PC-9 (cell line): ENCODE results near the gene KCNMB2. TPM values are rescaled to one million over a fixed set of nuclear protein-coding genes. Genes with fewer than 3 reads are reported as not detected.

ENCODE experiments used
- BruUV-seq: library from RNA; stranded (reverse); fragments of 400-500 nt; replicated peaks from 2 replicates; lab custom pipeline; 2021; lab: Mats Ljungman, UMichigan
- CTCF ChIA-PET: fragments of 300-600 bp; sonication (Branson Sonifier 250); formaldehyde crosslinking; loops from one replicate; lab custom pipeline; 2022; ENCODE audit warnings: antibody characterized with exemption; lab: Charles Lee
- POLR2A ChIA-PET: fragments of 300-600 bp; sonication (Branson Sonifier 250); formaldehyde crosslinking; loops from one replicate; lab custom pipeline; 2022; ENCODE audit warnings: antibody characterized with exemption; ENCODE audit not compliant: unreplicated experiment; lab: Charles Lee
- DNase-seq, 2 experiments: peaks; one replicate each; pipeline versions ENCODE4 v3.0.0 to v3.0.0-alpha.2; 2015 to 2022; ENCODE audit warnings: mixed read lengths in 1 of 2
- H2AFZ ChIP-seq: fragments of 200-600 bp; sonication (generic); 2 replicates; pipeline ENCODE4 v1.8.1; 2017; ENCODE audit warnings: antibody characterized with exemption
- H3F3A ChIP-seq: fragments of 200-600 bp; sonication (generic); 2 replicates; pipeline ENCODE4 v1.8.1; 2017; ENCODE audit warnings: antibody characterized with exemption, mild to moderate bottlenecking, low read depth; ENCODE audit not compliant: insufficient read depth
- H3K27ac ChIP-seq: fragments of 200-600 bp; sonication (generic); 2 replicates; pipeline ENCODE4 v1.6.1; 2016; ENCODE audit warnings: mixed run types
- H3K27me3 ChIP-seq: fragments of 200-600 bp; sonication (generic); 2 replicates; pipeline ENCODE4 v1.6.1; 2016; ENCODE audit warnings: low read depth, mixed run types; ENCODE audit not compliant: insufficient read depth
- H3K36me3 ChIP-seq: fragments of 200-600 bp; sonication (generic); 2 replicates; pipeline ENCODE4 v1.6.1; 2016; ENCODE audit warnings: low read depth, mixed run types
- H3K4me1 ChIP-seq: fragments of 200-600 bp; sonication (generic); replicated peaks from 2 replicates; pipeline ENCODE4 v1.6.1; 2016; ENCODE audit warnings: mixed run types; ENCODE audit not compliant: insufficient read depth
- H3K4me2 ChIP-seq: fragments of 200-600 bp; sonication (generic); 2 replicates; pipeline ENCODE4 v1.6.1; 2017; ENCODE audit warnings: mixed run types
- H3K4me3 ChIP-seq: fragments of 200-600 bp; sonication (generic); 2 replicates; pipeline ENCODE4 v1.6.1; 2016; ENCODE audit warnings: mixed run types
- H3K79me2 ChIP-seq: fragments of 200-600 bp; sonication (generic); 2 replicates; pipeline ENCODE4 v1.6.1; 2017; ENCODE audit warnings: low read depth, mixed run types
- H3K9me2 ChIP-seq: fragments of 200-600 bp; sonication (generic); 2 replicates; pipeline ENCODE4 v1.8.1; 2017; ENCODE audit warnings: mild to moderate bottlenecking; ENCODE audit not compliant: insufficient read depth
- H3K9me3 ChIP-seq: fragments of 200-600 bp; sonication (generic); 2 replicates; pipeline ENCODE4 v1.8.1; 2016; ENCODE audit warnings: low read depth; ENCODE audit not compliant: insufficient read depth
- H4K20me1 ChIP-seq: fragments of 200-600 bp; sonication (generic); 2 replicates; pipeline ENCODE4 v1.8.1; 2017; ENCODE audit not compliant: insufficient read depth
- EZH2 ChIP-seq: fragments of 200-600 bp; sonication (generic); IDR thresholded peaks from 2 replicates; pipeline ENCODE4 v1.8.0; 2017; ENCODE audit warnings: antibody characterized with exemption, low read depth
- intact Hi-C: fragments of 100-400 bp; cut with micrococcal nuclease; formaldehyde crosslinking; loops from one replicate; pipeline ENCODE4 v1.10.0; 2022; ENCODE audit not compliant: unreplicated experiment
- total RNA-seq: library from RNA; stranded (reverse); gene quantifications from 2 replicates; pipeline ENCODE4 v1.2.3, GENCODE V29; 2021
- TF ChIP-seq, protein P1 (sequence below): fragments of 200-600 bp; sonication (generic); conservative IDR thresholded peaks from 2 replicates; pipeline ENCODE4 v1.6.1; 2017; ENCODE audit warnings: mixed run types, antibody characterized with exemption, mild to moderate bottlenecking, moderate library complexity

The KCNMB2 gene
- total RNA-seq, 1 experiment from 2014 or later = not detected

DNA sequence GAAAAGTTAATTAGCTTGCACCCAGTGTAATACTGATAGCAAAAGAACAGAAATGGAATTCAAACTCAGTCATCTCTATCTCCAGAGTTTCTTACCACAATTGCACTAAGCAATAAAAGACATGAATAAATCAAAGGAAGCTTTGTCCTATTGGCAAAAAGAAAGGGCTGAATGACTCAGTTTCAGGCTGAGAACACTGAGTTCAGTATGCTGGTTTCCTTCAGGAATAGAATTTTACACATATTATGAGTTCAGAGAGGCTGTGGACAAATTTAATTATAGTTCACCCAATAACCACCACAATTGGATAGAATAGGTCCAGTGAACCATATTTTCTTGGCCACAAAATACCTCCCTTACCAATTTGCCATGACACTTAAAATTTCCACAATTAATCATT is 249.7 kb downstream of the KCNMB2 start:
- intact Hi-C loops = no loop called here
- Histone ChIP-seq H4K20me1 (no peaks in the 10 kb centered on the region), H3K4me3 (no peak overlapping the region), H2AFZ (no peak overlapping the region), H3K27ac (no peak overlapping the region), H3K27me3 (no peaks in the 10 kb centered on the region), H3K9me3 (no peaks in the 10 kb centered on the region), H3K9me2 (peaks cover 5% of the 10 kb centered on the region), H3K4me1 (no peaks in the 10 kb centered on the region), H3K36me3 (no peaks in the 10 kb centered on the region), H3K79me2 (no peaks in the 10 kb centered on the region), H3K4me2 (no peak overlapping the region), H3F3A (no peaks in the 10 kb centered on the region)
- CTCF ChIA-PET = no interaction called here
- BruUV-seq = no TSS peak
- no peak for DNase-seq
- TF ChIP-seq EZH2 = no peak
- TF ChIP-seq, protein P1, sequence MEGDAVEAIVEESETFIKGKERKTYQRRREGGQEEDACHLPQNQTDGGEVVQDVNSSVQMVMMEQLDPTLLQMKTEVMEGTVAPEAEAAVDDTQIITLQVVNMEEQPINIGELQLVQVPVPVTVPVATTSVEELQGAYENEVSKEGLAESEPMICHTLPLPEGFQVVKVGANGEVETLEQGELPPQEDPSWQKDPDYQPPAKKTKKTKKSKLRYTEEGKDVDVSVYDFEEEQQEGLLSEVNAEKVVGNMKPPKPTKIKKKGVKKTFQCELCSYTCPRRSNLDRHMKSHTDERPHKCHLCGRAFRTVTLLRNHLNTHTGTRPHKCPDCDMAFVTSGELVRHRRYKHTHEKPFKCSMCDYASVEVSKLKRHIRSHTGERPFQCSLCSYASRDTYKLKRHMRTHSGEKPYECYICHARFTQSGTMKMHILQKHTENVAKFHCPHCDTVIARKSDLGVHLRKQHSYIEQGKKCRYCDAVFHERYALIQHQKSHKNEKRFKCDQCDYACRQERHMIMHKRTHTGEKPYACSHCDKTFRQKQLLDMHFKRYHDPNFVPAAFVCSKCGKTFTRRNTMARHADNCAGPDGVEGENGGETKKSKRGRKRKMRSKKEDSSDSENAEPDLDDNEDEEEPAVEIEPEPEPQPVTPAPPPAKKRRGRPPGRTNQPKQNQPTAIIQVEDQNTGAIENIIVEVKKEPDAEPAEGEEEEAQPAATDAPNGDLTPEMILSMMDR = no peak
- POLR2A ChIA-PET = no interaction called here

DNA sequence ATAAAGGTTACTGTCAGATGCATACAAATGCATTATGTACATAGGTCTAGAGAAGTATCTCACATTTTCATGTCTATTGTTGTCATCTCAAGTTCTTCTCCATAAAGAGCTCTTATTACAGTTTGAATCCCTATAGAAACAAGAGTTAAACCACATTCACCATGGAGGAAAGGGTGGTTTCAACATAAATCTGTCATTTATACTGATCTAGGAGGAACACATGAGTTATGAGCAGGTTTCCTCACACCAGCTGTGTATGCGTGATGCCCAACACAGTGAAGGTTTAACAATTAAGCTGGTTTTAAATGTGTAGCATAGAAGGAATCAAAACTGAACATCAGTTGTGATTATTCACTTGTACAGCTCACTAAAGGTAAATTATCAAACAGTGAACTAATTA is 251.7 kb downstream of the KCNMB2 start:
- TF ChIP-seq, protein P1 = no peak
- no peak for TF ChIP-seq EZH2
- POLR2A ChIA-PET = no interaction called here

DNA sequence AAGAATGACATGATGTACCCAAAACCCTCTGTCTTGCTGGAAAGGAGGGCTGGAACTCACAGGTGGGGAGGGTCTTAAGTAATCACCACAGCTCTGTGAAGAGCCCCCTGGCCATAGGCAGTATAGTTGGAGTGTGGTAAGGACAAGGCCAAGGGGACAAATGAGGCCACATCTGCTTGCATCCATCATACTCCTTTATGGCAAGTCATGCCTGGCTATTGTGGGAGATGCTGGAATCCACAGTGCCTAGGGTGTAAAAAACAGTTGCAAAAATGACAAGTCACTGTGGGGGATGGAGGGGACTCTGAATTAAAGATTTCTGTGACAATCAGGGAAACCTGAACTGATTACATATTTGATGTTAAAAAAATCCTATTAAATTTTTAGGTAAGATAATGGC is 258.5 kb downstream of the KCNMB2 start:
- Histone ChIP-seq H3K79me2 (no peaks in the 10 kb centered on the region), H3K9me3 (no peaks in the 10 kb centered on the region), H3K9me2 (peaks cover 5% of the 10 kb centered on the region; the same call in 1 of the 2 replicates), H3K4me2 (no peak overlapping the region), H4K20me1 (no peaks in the 10 kb centered on the region), H3K4me3 (no peak overlapping the region), H2AFZ (no peak overlapping the region), H3F3A (no peaks in the 10 kb centered on the region), H3K27ac (no peak overlapping the region), H3K4me1 (no peaks in the 10 kb centered on the region), H3K27me3 (no peaks in the 10 kb centered on the region), H3K36me3 (no peaks in the 10 kb centered on the region)
- no TSS peak for BruUV-seq
- ChIA-PET POLR2A (no interaction called here), CTCF (no interaction called here)
- no peak for DNase-seq
- TF ChIP-seq, protein P1 = no peak
- no peak for TF ChIP-seq EZH2
- intact Hi-C loops = no loop called here

More for the DNA sequence above, 251.7 kb downstream of the KCNMB2 start:
- Histone ChIP-seq H3K79me2 (no peaks in the 10 kb centered on the region), H3K4me2 (no peak overlapping the region), H4K20me1 (no peaks in the 10 kb centered on the region), H3K27ac (no peak overlapping the region), H3K4me3 (no peak overlapping the region), H3K4me1 (no peaks in the 10 kb centered on the region), H2AFZ (no peak overlapping the region), H3K9me3 (no peaks in the 10 kb centered on the region), H3K9me2 (peaks cover 5% of the 10 kb centered on the region), H3K27me3 (no peaks in the 10 kb centered on the region), H3K36me3 (no peaks in the 10 kb centered on the region), H3F3A (no peaks in the 10 kb centered on the region)
- CTCF ChIA-PET = no interaction called here
- no peak for DNase-seq
- BruUV-seq = no TSS peak
- intact Hi-C loops = no loop called here
